ENCODE data around the gene NEXN.
A peak's percentile ranks its signal among the peaks of the same experiment; 100 is the strongest.

The NEXN gene

GRCh38 chr1:77888081-77888780 lies at the start of gene NEXN:
NEXN (plus strand) TSS chr1:77888624; CDS start chr1:77916107, 27,483 bp downstream.
- DNase-seq: peak; percentile 9

GRCh38 chr1:77841574-77841973 lies 46.9 kb upstream of the NEXN start:
- DNase-seq: no peak

- no peak for DNase-seq
Measured at GRCh38 chr1:77845951-77846350, 42.5 kb upstream of the NEXN start.

- no peak for DNase-seq
Measured at GRCh38 chr1:77846966-77847365, 41.5 kb upstream of the NEXN start.

GRCh38 chr1:77847621-77848080 lies 40.8 kb upstream of the NEXN start:
- DNase-seq: no peak

GRCh38 chr1:77850082-77850481 lies 38.3 kb upstream of the NEXN start:
- DNase-seq: no peak

GRCh38 chr1:77857552-77857951 lies 30.9 kb upstream of the NEXN start:
- no peak for DNase-seq

- DNase-seq: no peak
Measured at GRCh38 chr1:77858725-77859124, 29.7 kb upstream of the NEXN start.

GRCh38 chr1:77859248-77859647 lies 29.2 kb upstream of the NEXN start:
- DNase-seq: no peak

GRCh38 chr1:77866296-77866695 lies 22.1 kb upstream of the NEXN start:
- DNase-seq: no peak

GRCh38 chr1:77872645-77873044 lies 15.8 kb upstream of the NEXN start:
- no peak for DNase-seq

- DNase-seq: no peak
Measured at GRCh38 chr1:77873461-77873860, 15.0 kb upstream of the NEXN start.

- DNase-seq: no peak
Measured at GRCh38 chr1:77874804-77875445, 13.5 kb upstream of the NEXN start.

GRCh38 chr1:77876884-77877283 lies 11.5 kb upstream of the NEXN start:
- DNase-seq: no peak

GRCh38 chr1:77881061-77881460 lies 7.4 kb upstream of the NEXN start:
- no peak for DNase-seq

GRCh38 chr1:77882411-77882810 lies 6.0 kb upstream of the NEXN start:
- DNase-seq: no peak

GRCh38 chr1:77888781-77889642 lies 588 bp downstream of the NEXN start:
- peak; percentile 26 for DNase-seq

GRCh38 chr1:77889671-77890070 lies 1.2 kb downstream of the NEXN start:
- DNase-seq: no peak

- DNase-seq: no peak
Measured at GRCh38 chr1:77891200-77891599, 2.8 kb downstream of the NEXN start.

GRCh38 chr1:77899647-77900320 lies 11.4 kb downstream of the NEXN start:
- no peak for DNase-seq

GRCh38 chr1:77900687-77901293 lies 12.4 kb downstream of the NEXN start:
- DNase-seq: peak; percentile 7

GRCh38 chr1:77905603-77906002 lies 17.2 kb downstream of the NEXN start:
- no peak for DNase-seq

All from suppressor macrophage treated with lipopolysaccharide for 4 hours (primary cell).